Measurements from ENCODE around the gene NPC2.

Gene NPC2

DNA sequence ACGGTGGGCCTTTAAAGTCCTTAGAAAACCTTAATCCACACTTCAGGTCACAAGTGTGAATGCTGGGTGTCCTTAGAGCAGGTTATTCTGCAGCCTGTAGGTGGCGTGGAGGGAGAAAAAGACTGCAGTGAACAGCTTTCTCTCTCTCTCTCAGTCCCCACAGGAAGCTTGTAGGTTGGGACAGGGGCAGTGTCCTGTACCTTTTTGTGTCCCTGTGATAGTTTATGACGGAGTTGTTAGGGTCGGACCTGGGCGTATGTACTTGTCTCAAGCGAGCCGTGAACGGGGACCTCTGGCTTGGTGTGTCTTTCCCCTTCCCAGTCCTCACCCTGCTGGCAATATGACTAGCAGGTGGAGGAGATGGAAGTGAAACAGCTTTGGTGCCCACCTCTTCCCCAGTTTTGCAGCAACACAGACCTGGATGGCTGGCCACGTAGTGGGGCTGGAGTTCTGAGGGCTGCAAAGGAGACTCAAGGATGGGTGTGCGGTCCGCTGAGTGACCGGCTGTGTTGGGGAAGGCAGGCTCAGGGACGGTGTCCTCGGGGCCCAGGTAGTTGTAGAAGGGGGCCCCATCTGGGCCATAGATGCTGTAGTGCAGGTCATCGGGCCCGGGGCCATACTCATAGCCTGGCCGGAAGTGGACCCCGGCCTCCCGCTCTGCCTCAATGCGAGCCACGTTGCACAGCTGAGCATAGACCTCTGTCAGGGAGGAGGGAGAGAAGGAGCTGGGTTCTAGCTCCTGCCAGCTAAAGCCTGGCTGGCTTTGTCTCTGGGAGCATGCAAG, 9.3 kb upstream of the NPC2 start:
- peak; percentile 37 to 43 (median 37) for DNase-seq

DNA sequence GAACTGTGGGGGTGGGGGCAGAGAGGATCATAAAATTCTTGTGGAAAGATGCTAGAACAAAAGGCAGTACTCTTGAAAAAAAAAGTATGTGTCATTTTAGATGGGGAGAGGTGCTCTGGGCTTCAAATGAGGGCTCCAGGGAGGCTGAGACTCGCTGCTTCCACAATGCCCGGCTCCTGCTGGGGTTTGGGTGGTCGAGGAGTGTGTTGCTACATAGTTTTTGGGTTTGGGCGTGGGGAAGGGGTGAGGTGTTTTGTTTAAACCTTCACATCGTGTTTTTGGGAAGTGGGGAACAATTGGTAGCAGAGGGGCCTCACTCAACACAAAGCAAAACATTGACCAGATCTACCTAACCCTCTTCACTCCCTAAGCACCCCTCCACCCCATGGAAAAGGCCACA, 8.6 kb upstream of the NPC2 start:
- no peak for DNase-seq

DNA sequence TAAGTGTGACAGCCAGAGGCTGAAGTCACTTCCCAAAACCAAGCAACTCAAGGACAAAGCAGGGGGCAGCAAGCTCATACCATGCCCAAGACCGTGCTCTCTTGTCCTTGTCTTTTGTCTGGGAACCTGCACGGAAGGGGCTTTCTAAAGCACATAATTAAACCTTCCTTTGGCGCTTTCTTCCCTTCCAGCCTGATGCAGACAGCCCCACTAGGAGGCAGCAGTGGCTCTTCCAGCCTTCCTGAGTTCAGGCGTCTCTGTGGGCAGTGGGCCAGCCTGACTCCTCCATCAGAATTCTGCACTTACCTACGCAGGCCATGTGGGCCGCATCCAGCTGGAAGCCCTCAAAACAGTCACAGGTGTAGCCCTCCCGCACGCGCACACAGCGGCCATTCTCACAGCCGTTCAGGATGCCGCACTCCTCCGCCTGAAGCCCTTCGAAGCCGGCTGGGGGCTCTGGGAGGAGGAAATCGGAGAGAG, 8.1 kb upstream of the NPC2 start:
- DNase-seq = peak; percentile 33 to 42 (median 38)

DNA sequence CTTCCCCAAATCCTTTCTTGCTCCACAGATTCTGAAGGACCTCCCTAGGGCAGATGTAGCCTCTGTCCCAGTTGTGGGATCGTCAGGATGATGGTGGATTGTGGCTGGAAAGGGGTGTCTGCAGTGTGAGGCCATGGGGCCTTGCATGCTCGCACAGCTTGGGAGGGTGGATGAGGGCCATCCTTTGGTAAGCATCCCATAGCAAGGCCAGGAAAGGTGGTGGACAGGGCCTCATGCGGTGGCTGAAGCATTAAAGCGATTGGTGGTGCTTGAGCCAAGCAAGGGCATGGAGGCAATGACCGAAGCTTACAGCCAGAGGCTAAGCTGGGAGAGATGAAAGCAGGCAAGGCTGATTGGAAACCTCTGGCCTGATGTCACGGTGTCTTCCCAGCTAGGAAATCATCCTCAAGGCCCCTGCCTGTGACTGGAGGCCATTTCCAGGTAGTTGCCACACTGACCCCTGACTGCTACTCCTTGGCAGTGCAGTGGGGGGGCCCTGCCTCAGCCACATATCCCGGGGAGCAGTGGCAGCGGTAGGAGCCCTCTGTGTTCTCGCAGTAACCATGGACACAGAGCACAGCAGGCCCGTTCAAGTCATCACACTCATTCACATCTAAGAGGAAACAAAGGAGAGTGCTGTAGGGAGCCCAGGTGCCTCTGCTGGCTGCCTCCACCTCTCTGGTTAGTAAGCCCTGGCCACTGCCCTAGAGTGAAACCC, 7.5 kb upstream of the NPC2 start:
- DNase-seq = no peak

DNA sequence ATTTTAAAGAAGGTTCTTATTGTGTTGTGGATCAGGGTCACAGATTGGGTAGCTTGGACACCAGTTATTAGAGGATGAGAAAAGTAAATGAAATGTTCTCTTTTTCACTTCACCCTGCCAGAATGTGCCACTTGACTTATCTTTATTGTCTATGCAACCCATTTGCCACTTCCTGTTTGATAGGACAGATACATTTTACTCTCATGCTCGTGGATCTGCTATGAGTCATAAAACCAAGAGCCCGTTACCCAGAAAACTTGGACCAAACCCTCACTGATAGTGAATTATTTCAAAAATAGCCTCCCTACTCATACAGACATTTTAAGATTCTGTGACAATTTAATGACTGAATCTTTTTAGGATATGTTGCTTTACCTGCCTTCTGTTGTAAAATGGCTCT, 2.3 kb upstream of the NPC2 start:
- no peak for DNase-seq

DNA sequence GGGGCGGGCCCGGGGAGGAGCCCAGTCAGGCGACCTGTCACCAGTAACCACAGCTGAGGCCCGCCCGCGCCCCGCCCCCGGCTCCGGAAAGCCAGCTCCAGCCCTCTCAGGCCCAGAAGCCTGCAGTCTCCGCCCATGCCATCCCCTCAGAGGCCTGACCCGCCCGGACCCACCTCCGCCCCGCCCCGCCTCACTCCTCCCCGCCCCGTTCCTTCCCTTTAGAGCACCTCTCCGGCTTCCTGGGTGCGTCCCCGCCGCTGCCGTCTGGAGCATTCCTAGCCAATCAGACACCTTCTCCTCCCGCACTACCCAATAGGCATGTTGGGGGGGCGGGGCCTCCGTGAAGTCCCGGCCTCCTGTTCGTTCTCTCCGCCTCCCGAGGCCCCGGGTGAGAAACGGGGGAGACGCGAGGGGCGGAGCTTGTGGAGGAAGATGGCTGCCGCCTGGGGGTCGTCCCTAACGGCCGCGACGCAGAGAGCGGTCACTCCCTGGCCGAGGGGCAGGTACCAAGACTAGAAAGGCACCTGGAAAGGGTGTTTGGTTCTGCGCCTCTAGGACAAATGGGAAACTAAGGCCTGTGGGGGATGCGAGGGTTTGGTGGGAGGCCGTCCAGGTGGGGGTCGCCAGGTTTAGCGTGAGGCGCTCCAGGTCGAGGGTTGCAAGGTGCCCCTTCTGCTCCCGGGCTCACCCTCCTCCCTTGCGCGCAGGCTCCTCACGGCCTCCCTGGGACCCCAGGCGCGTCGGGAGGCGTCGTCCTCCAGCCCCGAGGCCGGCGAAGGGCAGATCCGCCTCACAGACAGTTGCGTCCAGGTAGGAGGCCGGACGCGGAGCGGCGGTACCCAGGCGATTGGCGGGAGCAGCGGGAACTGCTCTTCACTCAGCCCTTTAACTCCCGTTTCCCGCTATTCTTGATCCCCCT, 497 bp upstream of the NPC2 start, which contains the start of gene ISCA2:
Gene ISCA2 (plus strand): TSS at position 423 of the 919 bp plus-strand sequence. CDS start 10 bp downstream, at position 433.
- DNase-seq = peak; percentile 99 to 100 (median 99)

DNA sequence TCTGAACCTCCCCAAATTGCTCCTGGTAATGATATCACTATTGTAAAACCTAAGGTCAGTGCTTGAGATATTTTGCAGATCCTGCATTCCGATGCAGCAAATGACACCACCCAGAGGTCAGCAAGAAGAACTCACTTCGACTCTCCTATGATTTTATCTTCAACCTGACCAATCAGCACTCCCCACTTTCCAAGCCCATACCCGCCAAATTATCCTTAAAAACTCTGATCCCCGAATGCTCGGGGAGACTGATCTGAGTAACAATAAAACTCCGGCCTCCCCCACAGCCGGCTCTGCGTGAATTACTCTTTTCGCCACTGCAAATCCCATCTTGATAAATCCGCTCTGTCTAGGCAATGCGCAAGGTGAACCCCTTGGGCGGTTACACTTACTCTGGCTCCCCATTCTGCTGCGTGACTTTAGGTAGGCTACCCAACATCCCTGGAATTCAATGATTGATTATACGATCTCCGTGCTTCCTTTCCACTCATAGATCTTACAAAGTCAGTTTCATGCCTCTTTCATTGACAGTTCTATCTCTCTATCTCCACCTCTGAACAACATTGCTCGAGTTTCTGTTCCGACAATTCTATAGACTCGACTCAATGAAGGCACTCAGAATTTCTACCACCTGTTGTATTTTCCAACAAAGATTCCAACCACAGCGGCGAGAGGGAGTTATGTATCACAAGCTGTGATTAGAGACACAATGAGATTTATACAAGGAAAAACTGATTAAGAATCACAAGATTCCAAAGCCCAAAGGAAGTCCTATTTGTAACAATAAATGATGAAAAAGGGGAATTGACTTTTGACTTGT, 939 bp downstream of the NPC2 start:
- peak; percentile 60 to 86 (median 85) for DNase-seq

DNA sequence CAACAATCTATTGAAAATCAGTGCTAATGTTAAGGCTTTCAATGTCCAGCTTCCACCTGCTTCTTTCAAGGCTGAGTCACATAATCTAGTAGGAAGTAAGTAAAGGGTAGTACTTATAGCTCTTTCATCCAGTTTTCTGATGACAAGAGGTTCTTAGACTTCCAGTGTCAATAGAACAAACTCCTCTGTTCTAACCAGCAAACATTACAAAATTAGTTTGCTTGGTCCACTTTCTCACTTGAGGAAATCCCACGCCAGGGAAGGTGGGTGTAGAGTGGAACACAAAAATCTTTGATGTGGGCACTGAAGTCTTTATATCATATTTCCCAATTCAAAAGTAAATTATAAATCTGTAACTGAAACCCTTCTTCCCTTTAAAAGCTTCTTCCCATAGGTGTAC, 2.6 kb downstream of the NPC2 start:
- DNase-seq = peak; percentile 16 to 40 (median 34)

DNA sequence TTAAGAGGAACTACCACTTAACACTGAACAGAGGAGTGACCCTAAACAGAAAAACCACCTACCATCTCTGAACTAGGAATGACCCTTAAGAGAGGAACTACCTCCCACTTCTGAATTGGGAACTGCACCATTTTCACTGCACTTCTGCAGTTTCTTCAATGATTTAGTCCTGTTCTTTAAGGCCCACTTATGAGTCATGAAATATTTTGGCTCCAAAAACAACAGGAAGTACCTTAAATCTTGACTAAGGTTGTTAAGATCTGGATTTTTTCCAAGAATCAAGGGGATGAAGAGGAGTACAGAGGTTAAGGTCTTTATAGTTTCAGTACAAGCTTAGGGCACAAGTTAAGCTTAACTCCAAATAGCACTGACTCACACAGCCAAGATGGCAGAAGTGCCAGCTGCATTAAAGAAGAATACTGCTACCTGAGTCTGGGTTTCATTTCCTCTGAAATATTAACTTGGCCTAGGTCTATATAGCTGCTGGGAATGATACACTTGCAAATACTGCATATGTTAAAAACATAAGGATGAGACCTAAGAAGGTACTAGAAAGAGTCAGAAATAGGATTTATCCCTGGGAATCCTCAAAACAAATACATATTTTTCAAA, 4.2 kb downstream of the NPC2 start:
- DNase-seq = peak; percentile 80 to 95 (median 91)

DNA sequence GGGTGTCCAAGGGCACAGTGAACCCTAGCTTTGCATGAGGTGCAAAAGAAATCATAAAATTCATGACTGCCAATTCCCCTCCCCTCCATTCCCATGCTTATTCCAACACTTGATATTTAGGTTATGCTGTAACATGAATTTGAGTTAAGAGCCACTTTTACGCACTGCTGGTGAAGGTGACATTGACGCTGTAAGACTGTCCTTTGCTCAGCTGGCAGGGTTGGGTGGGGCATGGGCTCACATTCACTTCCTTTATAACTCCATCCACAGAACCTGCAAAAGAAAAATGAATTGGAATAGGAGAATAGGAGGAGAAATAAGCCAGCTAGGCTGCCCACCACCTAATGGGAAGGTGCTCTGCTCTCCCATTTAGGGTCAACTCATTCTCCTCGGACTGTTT, 6.9 kb downstream of the NPC2 start:
- no peak for DNase-seq

DNA sequence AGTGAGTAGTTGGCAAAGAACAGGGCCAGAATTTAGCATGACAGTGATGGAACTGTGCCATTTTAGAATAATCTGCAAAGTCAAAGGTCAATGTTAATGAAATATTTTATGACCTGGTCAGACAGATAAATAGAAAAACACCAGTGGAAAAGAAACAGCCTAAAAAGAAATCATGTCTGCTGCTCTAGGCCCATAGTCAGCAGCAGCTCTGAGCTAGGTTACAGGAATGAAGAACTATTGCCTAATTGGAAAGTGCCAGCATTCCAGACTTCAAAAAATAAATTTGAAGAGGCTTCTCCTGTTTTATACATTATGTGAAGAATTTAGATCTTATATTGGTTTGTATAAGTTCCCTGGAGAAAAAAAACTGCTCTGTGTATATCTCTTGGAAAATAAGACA, 9.8 kb downstream of the NPC2 start:
- no peak for DNase-seq

DNA sequence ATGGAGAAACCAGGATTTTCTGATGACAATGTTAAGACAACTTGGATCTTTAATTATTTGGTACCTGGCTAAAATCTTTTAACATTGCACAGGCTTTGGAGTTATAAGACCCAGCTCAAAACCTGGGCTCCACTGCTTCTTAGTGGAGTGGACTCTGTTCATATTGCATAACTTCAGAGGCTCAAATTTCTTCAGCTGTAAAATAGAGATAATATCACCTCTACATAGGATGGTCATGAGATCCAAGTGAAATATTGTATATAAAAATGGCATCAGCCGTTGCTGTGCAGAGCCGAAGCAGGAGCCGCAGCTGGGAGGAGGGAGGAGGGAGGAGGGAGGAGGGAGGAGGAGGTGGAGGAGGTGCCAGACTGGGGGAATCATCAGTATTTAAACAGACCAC, 10.5 kb downstream of the NPC2 start:
- DNase-seq = no peak

DNA sequence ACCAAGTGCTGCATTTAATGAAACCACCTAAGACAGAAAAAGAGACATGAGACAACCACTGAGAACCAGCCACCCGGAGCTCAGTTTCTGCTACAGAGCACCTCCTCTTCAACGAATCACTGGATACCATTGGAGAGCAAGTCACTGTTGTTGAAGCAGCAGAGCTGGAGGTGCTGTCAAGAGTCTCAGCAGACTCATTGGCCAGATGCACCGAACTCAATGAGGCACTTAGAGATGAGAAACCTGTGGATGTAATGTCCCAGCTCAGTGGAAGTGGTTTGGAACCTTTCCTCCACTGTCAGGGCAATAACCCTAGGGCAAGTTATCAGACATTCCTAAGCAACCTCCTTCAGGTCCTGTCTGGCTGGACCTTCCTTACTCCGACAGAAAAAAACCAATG, 13.1 kb downstream of the NPC2 start:
- DNase-seq = no peak

DNA sequence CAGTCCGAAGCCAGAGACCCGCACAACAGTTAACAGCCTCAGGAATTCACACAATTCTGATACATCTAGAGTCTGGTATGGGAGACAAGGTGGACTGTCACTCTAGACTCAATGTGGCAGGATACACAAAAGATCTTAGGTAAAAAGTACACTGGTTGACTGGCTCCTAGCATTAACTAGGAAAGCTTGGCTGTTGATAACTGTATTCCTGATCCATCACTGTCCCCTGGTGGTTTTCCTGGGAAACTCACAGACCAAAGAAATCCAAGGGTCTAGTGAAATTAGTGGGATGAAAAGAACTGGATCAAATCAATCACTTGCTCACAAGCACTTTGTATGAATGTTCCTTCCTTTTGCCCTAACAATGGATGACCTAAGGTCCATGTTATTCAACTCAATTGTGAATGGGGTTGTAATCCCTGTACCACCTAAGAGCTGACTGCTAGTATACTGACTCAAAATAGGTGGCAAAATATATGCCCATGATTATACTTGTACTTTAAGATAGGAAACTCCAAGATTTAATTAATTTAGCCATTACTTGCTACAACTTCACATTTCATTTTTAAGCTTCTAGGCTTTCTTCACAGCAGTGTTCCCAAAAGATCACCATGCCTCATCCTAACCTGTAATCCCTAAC, 14.0 kb downstream of the NPC2 start:
- peak in 2 of 3 donors; percentile 17 to 32 for DNase-seq

DNA sequence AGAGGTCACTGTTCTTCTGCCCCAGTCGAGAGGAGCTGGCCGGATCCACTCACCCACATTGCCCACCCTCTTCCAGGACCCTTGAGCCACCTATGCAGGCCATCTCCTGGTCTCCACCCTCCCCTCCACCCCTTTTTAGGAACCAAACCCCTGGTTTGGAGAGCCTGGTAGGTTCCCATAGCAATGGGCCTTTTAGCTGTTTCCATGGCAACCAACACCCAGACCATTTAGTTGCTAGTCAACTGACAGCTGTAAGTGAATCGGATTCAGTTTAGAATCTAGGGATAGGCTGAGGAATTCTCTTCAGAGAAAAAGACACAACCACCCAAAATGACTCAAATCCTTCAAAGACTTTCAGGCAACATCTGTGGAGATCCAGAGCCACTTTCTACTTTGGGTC, 16.5 kb downstream of the NPC2 start:
- no peak for DNase-seq

DNA sequence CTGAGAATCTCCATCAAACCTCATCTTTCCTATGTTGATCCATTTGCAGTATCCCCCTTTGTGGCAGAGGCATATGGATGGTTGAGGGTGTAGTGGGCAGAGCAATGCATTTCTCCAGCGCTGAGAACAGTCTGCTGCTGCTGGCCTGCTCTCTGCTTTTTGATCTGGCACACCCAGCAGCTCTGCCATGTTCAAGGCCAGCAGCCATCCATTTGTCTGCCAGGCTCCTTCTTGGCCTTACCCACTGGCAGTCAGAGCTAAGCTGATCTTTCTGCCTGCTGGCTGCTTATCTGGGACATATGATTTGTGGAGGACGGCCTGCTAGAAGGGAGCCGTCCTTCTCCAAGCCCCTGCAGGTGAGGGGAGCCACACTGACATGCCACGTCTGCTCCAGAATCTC, 17.0 kb downstream of the NPC2 start:
- DNase-seq = no peak

DNA sequence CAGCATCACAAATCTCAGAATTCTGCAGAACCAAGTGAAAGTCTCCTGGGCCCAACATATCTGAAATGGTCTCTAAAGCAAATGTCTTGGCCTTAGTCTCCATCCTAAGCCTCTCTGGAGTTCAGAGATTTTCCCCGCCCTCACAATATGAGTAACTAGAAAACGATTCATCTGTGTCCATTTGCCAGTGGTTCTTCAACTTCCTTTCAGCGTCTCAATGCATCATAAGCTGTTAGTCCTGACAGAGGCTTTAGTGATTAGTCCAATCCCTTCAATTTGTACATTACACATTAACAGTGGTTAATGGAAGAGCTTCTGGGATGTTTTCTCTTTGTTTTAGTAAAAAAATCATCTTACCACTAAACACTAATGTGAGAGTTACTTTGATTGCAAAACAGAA, 17.4 kb downstream of the NPC2 start:
- peak; percentile 41 to 59 (median 57) for DNase-seq

DNA sequence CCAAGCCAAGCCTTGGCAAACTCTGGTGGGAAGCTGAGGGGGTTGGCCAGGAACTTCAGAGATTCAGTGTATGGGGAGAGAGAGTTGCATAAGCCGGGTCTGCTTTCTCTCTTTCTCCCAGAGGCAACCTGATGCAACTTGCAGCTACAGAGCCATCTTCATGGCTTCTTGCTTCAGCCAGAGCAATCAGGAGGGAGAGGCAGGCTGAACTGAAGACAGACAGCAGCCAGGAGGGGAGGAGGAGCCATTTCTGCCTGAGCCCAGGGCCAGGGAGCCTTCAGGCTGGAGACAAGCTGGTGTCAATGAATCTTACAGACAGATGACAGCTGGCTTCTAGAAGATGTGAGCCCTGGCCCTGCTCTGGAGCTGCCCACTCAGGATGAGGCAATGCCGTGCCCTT, 18.7 kb downstream of the NPC2 start:
- DNase-seq = peak in 2 of 3 donors; percentile 9

DNA sequence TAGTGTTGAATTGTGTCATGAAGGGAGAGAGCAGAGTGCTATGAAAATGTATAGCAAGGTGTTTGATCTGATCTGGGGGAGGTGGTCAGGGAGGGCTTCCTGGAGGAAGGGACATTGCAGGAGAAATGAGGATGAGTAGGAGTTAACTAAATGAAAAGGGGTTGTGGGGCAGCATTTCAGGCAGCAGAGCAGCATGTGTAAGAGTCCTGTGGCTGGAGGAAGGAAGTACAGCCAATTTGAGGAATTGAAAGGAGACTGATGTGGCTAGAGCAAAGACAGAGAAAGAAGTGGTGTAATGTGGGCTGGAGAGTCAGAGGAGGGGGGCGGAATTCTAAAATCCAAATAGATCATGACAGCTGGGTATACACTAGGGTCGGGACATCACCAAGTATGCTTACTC, 20.5 kb downstream of the NPC2 start:
- peak; percentile 48 to 60 (median 57) for DNase-seq

DNA sequence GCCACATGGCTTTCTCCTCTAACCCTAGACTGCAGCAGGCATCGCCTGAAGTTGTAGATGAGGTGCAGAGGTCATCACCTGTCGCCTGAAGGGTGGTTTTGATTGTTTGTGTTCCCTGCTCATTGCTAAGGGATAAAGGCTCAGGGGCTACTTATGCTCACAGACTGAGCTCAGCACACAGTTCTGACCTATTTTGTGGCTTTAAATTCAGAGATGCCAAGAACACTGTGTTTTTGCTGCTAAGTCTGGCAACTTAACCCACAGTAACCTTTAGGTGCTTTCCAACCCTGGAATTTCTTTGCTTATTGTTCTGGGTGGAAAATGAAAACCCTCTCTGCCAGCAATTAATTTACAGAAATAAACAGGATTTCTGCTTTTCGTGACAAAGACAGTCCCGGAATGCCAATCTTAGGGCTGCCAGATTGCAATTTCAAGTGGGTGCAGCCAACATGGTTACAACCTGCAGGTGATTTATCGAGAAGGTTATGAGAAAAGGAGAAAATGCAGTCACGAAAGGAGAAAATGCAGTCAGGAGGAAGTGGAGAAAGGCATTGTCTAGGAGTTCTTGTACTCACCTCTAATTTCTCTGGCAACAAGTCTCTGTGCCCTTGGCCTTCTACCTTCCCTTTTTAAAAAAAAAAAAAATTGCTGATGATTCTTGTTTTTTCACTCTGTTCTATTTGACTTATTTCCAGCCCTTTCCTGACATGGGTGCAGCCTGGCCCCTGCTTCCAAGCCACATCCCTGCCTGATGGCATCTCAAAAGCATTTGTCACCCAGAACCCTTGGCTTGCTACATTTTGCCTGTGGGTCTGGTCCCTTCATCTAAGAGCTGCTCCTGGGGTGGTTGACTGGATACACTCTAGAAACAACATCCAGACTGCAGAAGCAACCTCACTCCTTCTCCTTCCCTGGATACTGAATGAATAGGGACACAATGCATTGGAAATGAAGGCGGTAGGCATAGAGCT, 23.3 kb downstream of the NPC2 start:
- no peak for DNase-seq
